HUES48 (cell line): ENCODE data around the gene MRPS22.

Source experiments
- H3K27ac ChIP-seq: one replicate; pipeline ENCODE4 v1.7.0; 2013; ENCODE audit warnings: low read depth, low read length, inconsistent platforms
- H3K27me3 ChIP-seq: 2 replicates; pipeline ENCODE4 v1.6.1; 2013; ENCODE audit warnings: mild to moderate bottlenecking, low read length; ENCODE audit not compliant: control insufficient read depth, insufficient read depth
- H3K36me3 ChIP-seq: 2 replicates; pipeline ENCODE4 v1.6.1; 2013; ENCODE audit warnings: low read length; ENCODE audit not compliant: control insufficient read depth, insufficient read depth
- H3K4me1 ChIP-seq: 2 replicates; pipeline ENCODE4 v1.6.1; 2013; ENCODE audit warnings: mild to moderate bottlenecking, low read length; ENCODE audit not compliant: control insufficient read depth, insufficient read depth
- H3K4me3 ChIP-seq: 2 replicates; pipeline ENCODE4 v1.5.1; 2013; ENCODE audit warnings: mild to moderate bottlenecking, low read depth, low read length
- H3K9ac ChIP-seq: 2 replicates; pipeline ENCODE4 v1.6.1; 2013; ENCODE audit warnings: mild to moderate bottlenecking, low read depth, low read length, moderate library complexity
- H3K9me3 ChIP-seq: 2 replicates; pipeline ENCODE4 v1.6.1; 2013; ENCODE audit warnings: low read length; ENCODE audit not compliant: control insufficient read depth, insufficient read depth

The MRPS22 gene

DNA sequence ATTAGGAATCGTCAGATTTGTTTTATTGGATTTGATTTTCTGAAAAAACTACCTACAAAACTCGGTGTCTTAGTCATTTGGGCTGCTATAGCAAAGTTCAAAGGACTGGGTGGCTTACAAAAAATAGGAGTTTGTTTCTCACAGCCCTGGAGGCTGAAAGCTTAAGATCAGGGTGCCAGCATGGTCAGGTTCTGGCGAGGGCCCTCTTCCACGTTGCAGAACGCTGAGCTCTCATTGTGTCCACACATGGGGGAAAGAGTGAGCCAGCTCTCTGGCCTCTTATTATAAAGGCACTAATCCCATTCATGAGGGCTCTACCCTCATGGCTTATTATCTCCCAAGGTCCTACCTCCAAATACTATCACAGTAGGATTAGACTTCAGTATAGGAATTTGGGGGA, 40.6 kb upstream of the MRPS22 start:
- no peak overlapping the region for H3K27ac ChIP-seq
- H3K36me3 ChIP-seq, result no peaks in the 10 kb centered on the region
- H3K9me3 ChIP-seq, result no peaks in the 10 kb centered on the region
- no peaks in the 10 kb centered on the region for H3K27me3 ChIP-seq
- H3K9ac ChIP-seq, result no peak overlapping the region
- H3K4me1 ChIP-seq, result 0 out of 2 replicates have a peak, but pooled peaks cover 4% of the 10 kb centered on the region
- H3K4me3 ChIP-seq, result no peak overlapping the region

DNA sequence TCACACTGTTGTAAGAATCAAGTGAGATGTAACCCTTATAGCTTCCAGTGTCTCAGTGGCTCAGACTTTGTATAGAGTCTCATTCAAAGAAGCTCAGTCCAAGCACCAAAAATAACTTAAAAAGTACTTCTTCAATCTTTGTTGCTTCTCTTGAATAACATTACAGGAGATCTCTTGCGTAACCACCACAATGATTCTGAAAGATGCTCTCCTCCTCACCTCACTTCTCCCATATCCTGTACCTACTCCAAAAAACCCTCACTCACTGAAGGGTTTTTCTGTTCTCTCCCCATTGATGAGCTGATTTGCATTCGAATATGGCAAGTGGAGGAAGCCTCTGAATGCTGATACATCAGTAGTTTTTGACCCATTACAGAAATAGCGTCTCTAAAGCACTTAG, 39.4 kb upstream of the MRPS22 start:
- H3K27ac ChIP-seq, result no peak overlapping the region
- H3K9ac ChIP-seq, result no peak overlapping the region
- H3K27me3 ChIP-seq, result no peaks in the 10 kb centered on the region
- H3K9me3 ChIP-seq, result no peaks in the 10 kb centered on the region
- H3K4me1 ChIP-seq, result 0 out of 2 replicates have a peak, but pooled peaks cover 4% of the 10 kb centered on the region
- no peak overlapping the region for H3K4me3 ChIP-seq
- H3K36me3 ChIP-seq, result no peaks in the 10 kb centered on the region

DNA sequence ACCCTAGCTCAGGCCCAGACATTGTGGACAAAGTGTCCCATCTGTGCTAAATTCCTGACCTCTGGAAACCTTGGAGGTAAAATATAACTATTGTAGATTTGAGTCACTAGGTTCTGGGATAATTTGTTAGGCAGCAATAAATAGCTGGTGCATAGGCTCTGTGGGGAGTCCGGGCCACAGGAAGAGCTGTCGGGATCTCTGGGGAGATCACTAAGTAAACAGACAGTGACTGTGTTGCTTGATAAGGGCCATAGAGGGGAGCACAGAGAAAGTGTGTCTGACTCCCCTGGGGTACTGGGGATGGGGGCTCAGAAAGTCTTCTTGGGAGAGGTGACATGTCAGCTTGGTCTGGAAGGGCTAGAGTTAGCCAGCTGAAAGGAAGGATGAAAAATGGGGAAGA, 37.7 kb upstream of the MRPS22 start:
- Histone ChIP-seq H3K36me3 (no peaks in the 10 kb centered on the region), H3K9ac (no peak overlapping the region), H3K27ac (no peak overlapping the region), H3K4me1 (0 out of 2 replicates have a peak, but pooled peaks cover 4% of the 10 kb centered on the region), H3K27me3 (no peaks in the 10 kb centered on the region), H3K4me3 (no peak overlapping the region), H3K9me3 (no peaks in the 10 kb centered on the region)

GRCh38 chr3:139307072-139307491, 36.7 kb upstream of the MRPS22 start:
- Histone ChIP-seq H3K9me3 (no peaks in the 10 kb centered on the region), H3K27me3 (no peaks in the 10 kb centered on the region), H3K9ac (no peak overlapping the region), H3K36me3 (no peaks in the 10 kb centered on the region), H3K27ac (no peak overlapping the region), H3K4me1 (0 out of 2 replicates have a peak, but pooled peaks cover 4% of the 10 kb centered on the region), H3K4me3 (no peak overlapping the region)

GRCh38 chr3:139307601-139308555, 35.9 kb upstream of the MRPS22 start:
- Histone ChIP-seq H3K4me1 (0 out of 2 replicates have a peak, but pooled peaks cover 4% of the 10 kb centered on the region), H3K9me3 (no peaks in the 10 kb centered on the region), H3K4me3 (no peak overlapping the region)

GRCh38 chr3:139308560-139308959, 35.3 kb upstream of the MRPS22 start:
- H3K4me3 ChIP-seq, result no peak overlapping the region
- H3K9ac ChIP-seq, result no peak overlapping the region
- no peaks in the 10 kb centered on the region for H3K27me3 ChIP-seq
- H3K4me1 ChIP-seq, result 0 out of 2 replicates have a peak, but pooled peaks cover 4% of the 10 kb centered on the region
- no peak overlapping the region for H3K27ac ChIP-seq
- H3K9me3 ChIP-seq, result no peaks in the 10 kb centered on the region
- no peaks in the 10 kb centered on the region for H3K36me3 ChIP-seq

More at GRCh38 chr3:139307601-139308555, 35.9 kb upstream of the MRPS22 start:
- Histone ChIP-seq H3K27me3 (no peaks in the 10 kb centered on the region), H3K27ac (no peak overlapping the region), H3K36me3 (no peaks in the 10 kb centered on the region), H3K9ac (no peak overlapping the region)

DNA sequence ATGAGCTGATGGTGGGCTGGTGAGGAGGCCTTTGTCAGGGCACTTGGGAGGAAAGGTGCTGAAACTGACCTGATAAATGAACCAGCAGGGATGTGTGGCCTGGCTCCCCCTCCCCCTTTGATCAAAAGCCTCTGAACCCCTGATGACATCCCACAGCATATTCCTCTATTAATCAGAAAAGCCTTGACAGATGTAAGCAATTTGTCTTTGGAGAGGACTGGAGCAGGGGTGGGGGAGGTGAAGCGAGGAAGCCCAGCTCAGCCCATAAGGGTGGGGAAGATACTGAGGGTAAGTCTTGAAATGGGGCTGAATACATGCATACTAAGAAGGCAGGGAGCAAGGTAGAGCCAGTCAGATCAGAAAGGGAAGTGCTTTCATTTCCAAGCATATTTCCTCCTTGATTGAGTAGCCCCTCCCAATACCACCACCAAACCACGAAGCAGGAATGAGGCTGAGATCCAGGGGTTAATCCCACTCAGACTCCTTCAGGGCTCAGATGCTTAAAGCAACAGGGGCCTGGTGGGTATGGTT, 34.7 kb upstream of the MRPS22 start:
- no peak overlapping the region for H3K4me3 ChIP-seq
- H3K4me1 ChIP-seq, result 0 out of 2 replicates have a peak, but pooled peaks cover 4% of the 10 kb centered on the region
- H3K9ac ChIP-seq, result no peak overlapping the region
- no peaks in the 10 kb centered on the region for H3K27me3 ChIP-seq
- H3K9me3 ChIP-seq, result no peaks in the 10 kb centered on the region
- H3K36me3 ChIP-seq, result no peaks in the 10 kb centered on the region
- H3K27ac ChIP-seq, result no peak overlapping the region

DNA sequence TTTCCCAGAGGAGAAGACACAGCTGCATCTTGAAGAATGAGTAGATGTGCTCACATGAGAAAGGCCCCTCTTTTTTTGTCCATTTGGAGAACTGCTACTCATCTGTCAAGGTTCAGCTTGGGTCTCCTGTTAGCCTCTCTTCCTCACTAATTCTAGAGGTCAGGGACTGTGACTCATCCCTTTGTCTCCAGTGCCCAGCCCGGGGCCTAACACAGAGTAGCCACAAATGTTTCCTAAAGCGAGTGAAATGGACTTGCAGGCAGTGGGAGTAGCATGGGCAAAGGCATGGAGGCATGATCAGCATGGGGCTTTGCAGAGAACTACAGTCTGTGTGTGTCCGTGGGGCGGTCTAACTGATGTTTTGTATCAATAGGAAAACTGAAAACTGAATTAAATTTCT, 33.9 kb upstream of the MRPS22 start:
- H3K4me1 ChIP-seq, result no peaks in the 10 kb centered on the region
- H3K27me3 ChIP-seq, result no peaks in the 10 kb centered on the region
- H3K4me3 ChIP-seq, result no peak overlapping the region
- H3K36me3 ChIP-seq, result no peaks in the 10 kb centered on the region
- no peak overlapping the region for H3K27ac ChIP-seq
- H3K9ac ChIP-seq, result no peak overlapping the region
- no peaks in the 10 kb centered on the region for H3K9me3 ChIP-seq

DNA sequence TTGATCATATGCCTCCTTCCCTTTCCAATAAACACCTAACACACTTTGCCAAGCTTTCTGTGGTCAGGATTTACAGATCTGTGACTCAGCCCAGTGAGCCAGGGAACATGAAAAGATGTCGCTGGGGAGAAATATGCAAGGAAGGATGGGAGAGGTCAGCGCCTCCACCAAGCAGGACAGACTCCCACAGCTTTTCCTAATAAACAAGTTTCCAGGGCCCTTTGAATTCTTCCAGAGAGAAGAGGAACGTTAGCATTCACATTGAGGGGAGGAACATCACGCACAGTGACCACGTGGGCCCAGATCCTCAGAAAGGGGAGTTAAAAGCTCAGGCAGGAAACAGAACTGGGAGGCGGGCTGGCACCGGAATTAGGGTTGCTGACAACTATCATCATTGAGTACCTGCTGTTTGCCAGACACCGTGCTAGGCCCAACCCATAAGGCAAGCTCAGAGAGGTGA, 33.3 kb upstream of the MRPS22 start:
- Histone ChIP-seq H3K9ac (no peak overlapping the region), H3K27me3 (no peaks in the 10 kb centered on the region), H3K4me3 (no peak overlapping the region), H3K27ac (no peak overlapping the region), H3K9me3 (no peaks in the 10 kb centered on the region), H3K4me1 (no peaks in the 10 kb centered on the region), H3K36me3 (no peaks in the 10 kb centered on the region)

- Histone ChIP-seq H3K36me3 (no peaks in the 10 kb centered on the region), H3K4me3 (no peak overlapping the region), H3K27ac (no peak overlapping the region), H3K27me3 (no peaks in the 10 kb centered on the region), H3K4me1 (no peaks in the 10 kb centered on the region), H3K9me3 (no peaks in the 10 kb centered on the region), H3K9ac (no peak overlapping the region)
Observed at GRCh38 chr3:139311557-139311956, 32.3 kb upstream of the MRPS22 start.

DNA sequence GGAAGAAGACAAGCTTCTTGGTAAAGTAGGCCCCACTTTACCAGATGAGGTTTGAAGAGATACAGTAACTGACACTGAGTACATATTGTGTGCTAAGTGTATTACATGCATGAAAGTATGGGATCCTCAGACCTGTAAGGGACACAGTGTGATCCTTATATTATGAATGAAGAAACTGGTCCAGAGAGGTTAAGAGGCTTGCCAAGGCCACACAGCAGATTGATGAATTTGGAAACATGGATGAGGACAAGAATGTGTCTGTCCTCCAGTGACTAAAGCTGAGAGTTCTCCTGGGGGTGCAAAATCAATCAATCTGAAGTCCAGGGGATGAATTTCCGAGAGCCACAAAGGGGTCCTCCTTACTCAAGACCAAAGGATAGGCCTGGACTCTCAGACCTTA, 31.4 kb upstream of the MRPS22 start:
- H3K9ac ChIP-seq, result no peak overlapping the region
- no peaks in the 10 kb centered on the region for H3K27me3 ChIP-seq
- no peaks in the 10 kb centered on the region for H3K4me1 ChIP-seq
- no peaks in the 10 kb centered on the region for H3K36me3 ChIP-seq
- no peak overlapping the region for H3K4me3 ChIP-seq
- no peak overlapping the region for H3K27ac ChIP-seq
- H3K9me3 ChIP-seq, result no peaks in the 10 kb centered on the region
